Activated T-cell treated with anti-CD3 and anti-CD28 coated beads for 24 hours (primary cell): ENCODE results near the gene SARDH.

Experiments
- DNase-seq: peaks from one replicate; pipeline ENCODE4 v3.0.0-alpha.2; 2020; ENCODE audit warnings: low read depth

Gene SARDH

DNA sequence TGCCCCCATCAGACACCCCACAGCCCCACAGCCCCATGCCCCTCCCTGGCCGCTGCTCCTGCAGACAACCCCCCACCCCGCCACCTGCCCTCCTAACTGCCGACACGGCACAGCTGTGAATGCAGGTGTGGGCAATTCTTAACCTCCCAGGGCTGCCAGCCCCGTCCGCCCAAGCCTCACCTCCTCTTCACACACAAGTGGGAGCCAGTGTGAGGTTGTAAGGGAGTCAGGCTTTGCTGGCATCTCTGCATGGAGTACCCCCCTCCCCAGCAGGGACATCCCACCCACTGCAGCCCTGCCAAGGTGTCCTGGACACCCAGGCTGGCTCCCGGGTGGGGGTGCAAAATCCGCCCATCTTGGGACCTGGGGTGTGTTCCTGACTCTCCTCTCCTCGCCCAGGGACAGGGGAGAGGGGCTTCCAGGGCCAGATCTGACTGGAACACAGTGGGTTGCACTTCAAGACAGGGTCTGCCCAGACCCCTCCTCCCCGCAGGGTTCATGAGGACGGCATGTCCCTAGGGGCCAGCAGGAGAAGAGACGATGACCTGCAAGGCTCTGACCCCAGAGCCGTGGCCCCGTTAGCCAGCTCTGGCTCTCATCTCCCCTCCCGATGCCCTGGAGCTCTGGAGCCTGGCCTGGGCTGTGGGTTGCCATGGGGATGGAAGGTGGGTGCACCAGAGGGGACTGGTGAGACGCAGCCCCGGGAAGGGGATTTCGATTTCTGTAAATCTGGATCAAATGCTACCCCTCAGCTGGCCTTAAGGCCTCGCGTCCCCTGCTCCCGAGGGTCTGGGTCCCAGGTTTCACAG lies 34.4 kb downstream of the SARDH start:
- no peak for DNase-seq

DNA sequence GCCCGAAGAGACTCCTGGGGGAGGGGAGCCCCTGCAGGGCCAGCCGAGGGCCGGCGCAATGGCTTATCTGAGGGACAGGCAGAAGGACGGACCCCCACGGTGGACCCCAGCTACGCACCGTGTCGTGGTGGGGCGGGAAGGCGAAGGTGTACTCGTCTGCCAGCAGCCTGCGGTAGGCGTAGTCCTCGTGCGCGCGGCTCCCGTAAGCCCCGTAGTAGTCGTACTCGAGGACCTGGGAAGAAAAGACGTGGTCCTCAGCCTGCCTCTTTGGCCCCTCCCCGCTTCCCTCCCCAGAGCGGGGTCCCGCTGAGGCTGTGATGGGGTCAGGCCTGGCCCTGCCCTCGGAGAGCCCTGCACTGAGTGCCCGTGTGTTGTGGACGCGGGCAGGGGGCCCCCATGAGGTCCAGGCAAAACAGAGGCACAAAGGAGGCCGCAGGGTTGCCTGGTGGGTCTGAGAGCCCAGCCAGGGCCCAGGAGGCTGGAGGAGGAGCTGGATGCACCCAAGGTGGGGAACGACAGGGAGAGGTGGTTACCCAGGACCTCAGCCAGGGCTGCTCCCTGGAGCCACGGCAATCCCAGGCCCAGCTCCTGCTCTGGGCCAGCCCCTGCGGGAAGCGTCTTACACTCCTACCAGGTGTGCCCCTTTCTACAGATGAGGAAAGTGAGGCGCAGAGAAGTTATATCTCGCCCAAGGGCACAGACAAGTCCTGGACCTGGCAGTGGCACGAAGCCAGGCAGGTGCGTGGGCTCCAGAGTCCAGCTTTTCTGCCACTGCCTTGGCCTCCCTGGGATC lies 35.2 kb downstream of the SARDH start:
- no peak for DNase-seq

DNA sequence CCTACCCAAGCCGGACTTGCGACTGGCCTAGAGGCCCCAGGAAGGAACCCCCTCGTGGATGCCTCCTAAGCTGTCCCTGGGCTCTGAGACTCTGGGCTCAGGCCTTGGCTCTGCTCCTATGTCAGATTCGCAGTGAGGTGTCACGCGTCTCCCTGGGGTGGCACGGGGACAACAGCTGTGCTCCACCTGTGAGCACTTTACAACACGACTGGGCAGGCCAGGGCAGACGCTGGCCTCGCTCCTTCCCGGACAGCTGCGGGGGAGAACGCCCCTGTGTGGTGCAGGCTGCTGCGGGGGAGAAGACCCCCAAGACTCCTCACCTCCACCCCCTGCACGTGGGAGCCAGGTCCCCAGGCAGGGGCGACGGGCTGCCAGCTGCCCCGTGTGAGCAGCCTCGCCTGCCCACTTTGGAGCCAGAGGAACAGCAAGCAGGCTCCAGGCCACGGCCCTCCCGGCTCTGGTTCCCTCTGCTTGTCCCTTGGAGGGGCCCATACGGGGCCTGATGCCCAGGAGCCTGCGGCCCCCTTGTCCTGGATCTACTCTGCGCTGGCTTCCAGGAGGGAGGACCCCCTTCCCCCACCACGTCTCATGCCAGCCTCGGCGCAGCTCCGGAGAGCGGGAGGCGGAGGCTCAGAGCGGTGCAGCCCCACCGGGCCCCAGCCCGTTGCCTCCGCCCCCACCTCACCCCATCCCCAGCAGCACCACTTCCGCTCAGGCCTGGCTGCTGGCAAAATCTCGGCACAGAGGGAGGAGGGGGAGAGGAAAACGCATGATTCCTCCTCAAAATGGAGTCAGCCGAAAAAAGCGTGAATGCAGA lies 36.0 kb downstream of the SARDH start:
- DNase-seq: peak; percentile 60

DNA sequence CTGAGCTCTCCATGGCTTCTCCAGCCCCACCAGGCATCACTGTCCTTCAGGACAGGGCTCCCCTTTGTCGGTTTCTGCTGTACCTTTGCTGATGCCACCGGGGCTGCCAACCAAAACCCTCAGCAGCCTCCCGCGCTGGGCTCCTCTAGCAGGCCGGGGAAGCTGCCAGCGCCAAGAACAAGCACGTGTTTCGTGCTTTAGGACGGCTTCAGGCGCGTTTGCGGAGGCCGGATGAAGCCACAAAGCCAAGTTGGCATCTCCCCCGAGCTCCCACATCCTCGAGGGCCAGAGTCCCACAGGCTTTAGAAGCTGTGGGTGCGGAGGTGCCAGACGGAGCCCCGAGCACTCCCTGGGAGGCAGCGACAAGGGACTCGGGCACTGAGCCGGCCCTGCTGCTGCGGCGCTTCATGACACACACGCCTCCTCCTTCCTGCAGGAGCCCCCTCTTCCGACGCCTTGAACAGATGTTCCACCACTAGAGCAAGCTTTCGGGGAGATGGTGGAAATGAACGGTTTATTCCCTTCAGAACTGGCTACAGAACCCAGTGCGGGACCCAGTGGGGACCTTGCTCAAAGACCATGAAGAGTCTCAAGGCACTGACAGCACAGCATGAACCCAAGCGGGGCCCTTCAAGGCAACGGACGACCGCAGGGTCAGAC lies 36.7 kb downstream of the SARDH start:
- DNase-seq: peak; percentile 33

DNA sequence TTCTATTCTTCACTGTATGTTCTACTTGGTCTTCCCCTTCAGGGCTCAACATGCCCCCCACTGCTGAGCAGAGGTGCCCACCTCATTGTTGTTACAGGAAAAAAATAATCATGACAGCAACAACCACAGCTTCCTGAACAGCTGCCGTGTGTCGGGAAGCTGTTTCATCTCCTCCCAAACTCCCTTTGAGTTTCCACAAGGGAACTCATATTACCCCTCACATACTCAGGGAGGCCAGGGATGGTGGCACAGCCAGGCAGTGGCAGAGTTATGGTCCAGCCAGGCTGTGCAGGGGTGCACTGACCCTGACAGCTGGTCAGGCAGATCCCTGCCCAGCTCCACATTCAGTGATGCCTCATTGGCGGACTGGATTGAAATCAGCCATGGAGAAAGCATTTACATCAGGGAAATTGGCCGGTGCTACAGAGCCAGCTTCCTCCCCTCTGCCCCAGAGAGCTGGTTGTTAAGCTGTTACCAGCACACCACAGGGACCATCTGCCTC lies 37.3 kb downstream of the SARDH start:
- DNase-seq: no peak

DNA sequence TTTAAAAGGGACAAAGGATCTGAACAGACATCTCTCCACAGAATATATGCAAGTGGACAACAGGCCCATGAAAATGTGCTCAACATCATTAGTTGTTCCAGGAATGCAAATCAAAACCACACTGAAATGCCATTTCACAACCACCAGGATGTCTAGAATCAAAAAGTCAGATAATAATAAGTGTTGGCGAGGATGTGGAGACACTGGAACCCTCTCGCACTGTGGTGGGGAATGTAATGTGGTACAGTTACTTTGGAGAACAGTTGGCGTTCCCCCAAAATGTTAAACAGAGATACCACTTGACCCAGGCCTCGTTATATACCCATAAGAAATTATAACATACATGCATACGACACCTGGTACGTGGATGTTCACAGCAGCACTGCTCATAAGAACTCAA lies 38.6 kb downstream of the SARDH start:
- no peak for DNase-seq

DNA sequence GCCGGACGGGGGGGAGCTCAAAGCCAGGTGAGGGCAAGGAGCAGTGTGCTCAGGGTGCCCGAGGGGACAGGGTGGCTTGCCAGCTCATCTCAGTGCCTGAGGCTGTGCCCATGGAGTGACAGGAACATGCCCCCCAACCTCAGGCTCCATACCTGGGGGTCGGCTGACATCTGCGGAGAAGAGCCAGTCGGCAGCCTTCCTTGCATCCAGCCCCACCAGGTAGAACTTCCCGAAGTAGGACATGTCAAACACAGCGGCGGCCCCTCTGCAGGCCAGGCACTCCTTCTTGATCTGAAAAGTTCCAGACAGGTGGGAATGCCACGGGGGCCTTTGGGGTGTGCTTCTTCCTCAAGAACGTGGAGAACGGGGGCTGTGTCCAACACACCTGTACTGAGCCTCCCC lies 42.1 kb downstream of the SARDH start:
- no peak for DNase-seq

DNA sequence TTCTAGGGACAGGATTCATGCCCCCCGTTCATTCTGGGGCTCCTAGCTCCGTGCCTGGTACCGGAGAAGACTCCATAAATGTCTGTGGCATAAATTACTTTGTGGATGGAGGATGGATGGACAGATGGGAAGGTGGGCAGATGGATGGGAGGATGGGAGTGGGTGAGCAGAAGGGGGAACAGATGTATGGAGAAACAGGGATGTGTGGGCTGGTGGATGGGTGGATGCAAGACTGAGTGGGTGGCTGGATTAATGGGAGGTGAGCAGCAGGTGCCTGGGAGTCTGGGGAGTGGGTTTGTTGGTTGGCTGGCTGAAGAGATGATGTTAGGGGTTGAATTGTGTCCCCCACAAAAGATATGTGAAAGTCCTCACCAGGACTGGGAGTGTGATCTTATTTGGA lies 43.5 kb downstream of the SARDH start:
- no peak for DNase-seq

DNA sequence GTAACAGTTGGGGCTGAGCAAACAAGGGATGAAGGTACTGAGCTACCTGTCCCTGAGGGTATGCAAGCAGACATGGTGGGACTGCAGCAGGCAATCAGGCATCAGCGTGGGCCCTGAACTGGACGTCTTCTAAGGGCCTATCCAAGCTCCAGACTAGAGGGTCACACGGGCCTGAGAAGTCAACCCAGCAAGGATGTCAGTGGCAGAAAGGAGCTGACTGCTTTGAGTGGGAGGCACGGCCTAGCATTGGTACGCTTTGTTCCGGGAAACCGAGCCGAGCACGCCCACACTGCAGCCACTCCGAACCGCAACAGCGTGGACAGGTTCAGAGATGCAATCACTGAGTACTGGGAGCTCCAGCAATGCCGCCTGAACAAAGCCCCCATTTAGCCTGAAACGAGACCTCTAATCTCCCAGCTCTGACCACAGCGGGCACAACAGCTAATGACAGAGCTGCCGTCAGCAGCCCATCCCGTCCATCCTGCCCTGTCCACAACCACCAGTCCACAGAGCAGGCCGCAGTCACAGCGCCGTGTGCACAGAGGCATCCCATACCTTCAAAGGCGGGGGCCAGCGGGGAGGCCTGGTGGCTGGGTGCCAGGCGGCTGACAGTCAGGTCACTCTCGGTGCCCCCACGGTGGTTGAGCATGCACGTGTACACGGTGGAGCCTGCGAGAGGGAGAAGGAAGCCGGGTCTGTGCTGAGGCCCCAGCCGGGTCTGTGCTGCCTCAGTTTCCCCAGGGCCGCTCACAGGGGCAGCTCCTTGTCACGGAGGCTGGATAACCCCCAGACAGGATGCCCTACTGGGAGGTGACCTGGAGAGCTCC lies 44.2 kb downstream of the SARDH start:
- no peak for DNase-seq

DNA sequence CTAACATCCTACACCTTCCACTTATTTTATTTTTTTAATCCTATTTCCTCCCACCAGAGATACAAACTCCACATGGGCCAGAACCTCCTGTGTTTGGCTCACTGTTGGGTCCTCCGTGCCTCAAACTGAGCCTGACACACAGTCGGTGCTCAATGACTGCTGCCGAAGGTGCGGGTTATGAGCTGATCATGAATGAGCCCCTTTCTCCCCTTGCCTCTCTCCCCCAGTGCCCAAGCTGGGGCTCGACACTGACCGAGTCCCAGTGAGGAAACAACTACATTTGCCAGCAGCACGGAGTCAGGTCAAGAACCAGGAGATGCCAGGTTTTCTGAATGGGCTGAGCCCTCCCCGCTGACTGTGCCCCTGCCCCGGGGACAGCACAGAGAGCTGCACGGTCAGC lies 45.0 kb downstream of the SARDH start:
- no peak for DNase-seq

DNA sequence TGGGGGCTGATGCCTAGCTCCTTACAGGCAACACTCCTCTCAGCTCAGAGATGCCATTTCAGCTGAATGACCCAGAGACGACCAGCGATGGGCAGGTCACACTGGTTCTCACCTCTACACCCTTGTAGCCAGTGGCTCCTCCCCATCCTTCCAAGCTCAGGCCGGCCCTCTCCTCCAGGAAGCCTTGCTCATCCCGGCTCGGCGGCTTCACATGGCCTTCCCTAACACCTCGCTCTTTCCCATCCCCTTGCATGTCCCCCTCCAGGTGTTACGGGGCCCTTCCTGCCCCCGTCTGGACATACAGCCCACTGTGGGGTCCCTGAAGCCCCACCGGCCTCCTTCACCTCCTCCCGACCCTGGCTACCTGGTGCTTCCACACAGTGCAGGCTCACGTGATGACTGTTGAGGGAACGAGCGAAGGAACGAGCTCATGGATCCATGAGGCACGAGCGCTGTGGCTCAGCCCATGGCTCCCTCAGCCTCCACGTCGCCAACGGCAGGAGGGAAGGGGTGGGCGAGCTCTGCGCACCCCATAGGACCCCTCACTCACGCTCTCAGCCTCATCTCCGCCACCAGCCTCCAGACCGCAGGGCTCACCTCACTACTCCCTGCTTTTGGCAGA lies 45.7 kb downstream of the SARDH start:
- no peak for DNase-seq

DNA sequence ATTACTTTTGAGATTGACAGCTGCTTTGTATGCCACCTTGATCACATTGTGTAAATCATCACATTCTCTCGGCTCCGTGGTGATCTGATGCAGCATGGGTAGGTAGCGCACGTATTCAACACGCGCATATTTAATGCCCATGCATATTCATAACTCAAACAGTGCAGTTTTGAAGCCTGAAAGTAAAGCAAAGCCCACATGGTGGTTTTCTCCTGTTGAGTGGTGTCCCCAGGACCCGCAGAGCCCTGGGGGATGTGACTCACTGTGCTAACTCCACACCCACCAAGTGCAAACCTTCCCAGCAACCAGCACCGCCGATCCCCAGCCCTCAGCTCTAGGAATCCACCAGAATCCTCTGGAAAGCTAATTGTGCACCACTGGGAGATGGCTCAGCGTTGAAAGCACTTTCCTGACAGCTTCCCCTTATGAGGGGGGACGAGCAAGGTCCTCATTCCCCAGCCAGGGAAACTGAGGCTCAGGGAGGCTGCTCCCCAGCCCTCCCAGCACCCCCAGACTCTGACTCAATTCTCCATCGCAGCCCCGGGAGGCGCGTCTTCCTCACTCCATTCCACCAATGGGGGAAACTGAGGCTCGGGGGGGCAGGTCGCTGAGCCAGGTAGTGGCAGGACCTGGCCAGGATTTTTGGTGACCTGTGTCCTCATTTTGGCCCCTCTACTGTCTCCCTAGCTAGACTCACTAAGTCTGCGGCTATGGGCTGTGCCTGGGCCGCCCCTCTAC lies 46.4 kb downstream of the SARDH start:
- DNase-seq: no peak

DNA sequence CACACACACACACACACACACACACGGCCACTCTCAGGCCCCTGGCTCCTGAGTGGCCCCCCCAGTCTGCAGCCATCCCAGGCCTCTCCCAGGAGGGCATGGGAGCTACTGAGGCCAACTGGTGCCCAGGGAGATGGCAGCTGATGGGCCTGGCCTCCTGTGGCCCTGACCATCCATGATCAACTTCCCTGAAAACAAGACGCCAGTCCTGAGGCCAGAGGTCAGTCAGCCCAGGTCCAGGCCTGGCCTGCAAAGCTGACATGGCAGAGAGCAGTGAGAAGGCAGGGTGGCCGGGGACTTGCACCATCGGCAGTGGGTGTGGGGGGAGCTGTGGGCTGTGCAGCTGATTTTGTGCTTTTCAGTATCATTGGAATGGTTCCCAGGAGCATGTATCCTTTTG lies 47.0 kb downstream of the SARDH start:
- DNase-seq: no peak

DNA sequence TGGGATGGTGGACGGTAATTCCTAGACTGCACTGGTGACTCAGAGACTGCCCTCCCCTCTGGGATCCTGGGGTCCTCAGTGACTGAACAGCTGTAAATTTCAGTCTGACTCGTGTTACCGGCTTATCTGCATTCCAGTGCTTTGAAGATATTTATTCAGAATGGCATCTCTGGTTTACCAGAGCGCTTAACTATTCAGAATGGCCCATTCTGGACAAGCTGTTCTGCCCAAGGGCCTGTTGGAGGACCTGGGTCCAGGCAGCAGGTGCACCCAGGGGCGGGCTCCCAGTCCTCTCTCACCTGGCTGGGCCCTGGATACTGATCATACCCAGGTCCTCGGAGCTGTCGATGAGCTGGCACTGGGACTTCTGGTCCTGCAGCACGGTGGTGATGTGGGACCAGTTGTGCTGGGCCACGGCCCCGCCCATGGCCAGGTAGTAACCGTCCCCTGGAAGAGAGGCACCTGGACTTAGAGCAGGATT lies 48.0 kb downstream of the SARDH start:
- DNase-seq: no peak

DNA sequence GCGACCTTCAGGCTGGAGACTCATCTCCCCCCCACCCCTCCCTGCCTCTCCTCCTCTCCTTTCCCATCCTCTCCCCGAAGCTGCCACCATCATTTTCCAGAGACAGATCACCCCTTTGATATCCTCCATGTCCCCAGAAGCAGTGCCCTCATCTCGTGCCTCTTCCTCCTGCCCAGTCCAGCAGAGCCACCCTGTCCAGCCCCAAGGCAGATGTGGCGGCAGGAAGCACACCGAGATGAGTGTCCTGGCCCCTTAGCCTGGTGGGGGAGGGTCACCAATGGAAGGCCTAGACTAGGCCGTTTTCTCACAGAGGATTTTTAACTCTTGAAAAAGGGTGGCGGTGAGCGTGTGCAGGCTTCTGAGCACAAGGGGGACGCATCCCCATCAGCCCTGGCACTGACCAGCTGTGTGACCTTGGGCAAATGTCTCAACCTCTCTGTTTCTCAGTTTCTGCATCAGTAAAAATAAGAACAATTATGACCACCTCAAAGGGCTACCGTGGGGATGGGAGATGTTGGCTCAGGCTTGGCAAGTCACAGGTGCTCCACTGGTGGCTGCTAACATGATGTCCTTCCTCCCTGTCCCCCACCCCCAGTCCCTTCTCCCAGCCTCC lies 48.9 kb downstream of the SARDH start:
- no peak for DNase-seq

DNA sequence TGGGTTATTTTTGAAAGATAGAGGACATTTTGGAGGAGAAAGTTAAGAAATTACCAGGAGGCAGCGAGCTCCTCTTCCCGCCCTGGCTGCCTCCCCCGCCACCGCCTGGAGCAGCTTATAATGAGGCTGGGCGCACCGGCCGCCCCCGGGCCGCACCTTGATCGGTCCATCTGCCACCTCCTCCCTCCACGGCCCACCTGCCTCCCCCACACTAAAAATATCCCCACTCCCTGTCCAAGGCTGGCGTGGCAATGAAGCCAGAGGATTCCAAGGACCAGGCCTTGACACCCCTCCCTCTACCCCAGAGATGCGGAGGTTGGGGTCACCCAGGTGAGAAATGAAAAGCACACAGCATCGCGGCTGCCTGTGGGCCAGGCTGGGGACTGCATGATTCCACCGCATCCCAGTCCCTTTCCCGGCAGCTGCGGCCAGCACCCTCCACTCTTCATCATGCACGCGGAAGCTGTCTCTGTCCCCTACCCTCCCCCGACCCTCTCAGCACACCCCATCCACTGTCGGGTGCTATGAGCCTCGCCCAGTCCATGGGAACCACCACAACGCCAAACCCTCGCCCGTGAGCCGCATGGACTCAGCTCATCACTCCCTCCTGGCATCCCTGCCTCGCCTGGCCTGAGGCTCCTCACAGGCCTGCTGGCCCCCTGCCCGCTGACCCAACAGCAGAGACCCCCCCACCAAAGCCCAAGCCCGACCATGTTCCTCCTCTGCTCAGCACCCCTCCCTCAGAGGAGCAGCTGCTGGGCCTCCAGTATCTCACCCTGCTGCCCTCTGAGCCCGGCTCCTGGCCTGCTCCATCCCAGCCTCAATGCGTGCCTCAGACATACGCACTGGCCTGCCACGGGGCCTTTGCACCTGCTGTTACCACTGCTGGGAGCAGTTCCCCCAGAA lies 50.0 kb downstream of the SARDH start:
- DNase-seq: no peak

DNA sequence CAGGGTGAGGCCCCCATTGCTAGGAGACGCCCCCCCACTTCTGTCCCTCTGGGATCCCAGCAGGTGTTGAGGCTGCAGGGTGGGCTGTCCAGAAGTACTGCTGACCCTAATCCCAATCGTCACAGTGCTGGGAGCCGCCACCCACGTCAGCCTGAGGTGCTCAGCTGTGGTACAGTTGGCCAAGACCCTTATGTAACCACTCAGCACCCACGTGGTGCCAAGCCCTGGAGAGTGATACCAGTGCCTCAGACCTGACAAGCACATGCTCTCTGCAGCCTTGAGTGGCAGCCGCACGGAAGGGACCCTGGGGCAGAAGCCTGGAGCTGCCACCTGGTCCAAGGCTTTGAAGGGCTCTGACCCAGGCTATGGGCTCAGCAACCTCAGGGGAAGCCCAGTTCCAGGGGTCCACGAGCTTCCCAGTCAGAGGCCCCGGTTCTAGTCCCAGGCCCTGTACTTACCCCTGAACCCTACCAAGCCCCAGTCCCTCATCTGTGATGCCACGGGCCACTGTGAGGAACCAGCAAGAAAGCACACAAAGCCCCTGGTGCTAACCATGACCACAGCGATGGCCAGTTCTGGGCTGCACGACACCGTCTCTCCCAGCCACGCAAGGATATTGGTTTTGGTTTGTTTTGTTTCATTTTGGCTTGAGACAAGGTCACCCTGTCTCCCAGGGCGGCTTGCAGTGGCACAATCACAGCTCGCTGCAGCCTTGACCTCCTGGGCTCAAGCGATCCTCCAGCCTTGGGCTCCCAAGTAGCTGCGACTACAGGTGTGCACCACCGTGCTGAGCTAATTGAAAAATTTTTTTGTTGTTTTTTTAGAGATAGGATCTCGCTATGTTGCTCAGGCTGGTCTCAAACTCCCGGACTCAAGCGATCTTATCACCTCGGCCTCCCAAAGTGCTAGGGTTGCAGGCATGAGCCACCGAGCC lies 51.2 kb downstream of the SARDH start:
- DNase-seq: no peak
